ENCODE data around the gene MLLT6.

MLLT6 gene

DNA sequence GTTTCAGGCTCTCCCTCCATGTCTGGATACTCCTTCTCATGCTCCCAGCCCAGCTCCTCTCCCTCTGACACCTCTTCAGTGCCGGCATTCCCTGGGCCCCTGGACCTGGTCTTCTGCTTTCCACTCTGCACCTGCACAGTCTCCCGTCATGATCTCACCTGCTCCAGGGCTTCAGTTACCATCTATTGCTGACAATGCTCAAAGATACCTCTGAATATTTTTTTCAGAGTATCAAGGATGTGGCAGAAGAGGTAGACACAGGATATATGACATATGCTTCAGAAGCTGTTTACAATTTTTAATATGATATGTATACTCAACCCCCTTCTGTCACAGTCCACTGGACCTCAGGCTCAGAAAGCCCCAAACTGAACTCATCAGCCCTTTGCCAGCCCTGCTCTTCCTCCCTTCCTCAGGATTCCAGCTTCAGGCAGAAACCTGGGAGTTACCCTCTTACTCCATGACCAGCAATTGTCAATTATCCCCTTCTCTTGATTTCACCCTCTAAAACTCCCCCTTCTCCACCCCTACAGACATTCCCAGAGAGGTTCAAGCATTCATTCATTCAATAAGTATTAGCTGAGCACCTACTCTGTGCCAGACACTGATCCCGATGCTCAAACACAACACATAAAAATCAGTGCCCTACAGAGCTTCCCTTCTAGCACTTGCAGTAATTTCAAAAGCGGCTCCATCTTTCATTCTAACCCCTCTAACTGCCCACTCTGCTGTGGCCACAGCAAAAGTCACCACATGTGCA is 7.8 kb upstream of the MLLT6 start:
- no peaks in the 10 kb centered on the region for H3K36me3 ChIP-seq (ENCODE audit: insufficient read depth, low read length)
- H3K4me1 ChIP-seq (ENCODE audit: insufficient read depth, low read length) = peaks cover 10% of the 10 kb centered on the region; the same call in 1 of the 2 replicates
- no peak overlapping the region for H3K9ac ChIP-seq (ENCODE audit: low read depth, low read length)
- no peaks in the 10 kb centered on the region for H3K9me3 ChIP-seq (ENCODE audit: control insufficient read depth, insufficient read depth, low read length)

DNA sequence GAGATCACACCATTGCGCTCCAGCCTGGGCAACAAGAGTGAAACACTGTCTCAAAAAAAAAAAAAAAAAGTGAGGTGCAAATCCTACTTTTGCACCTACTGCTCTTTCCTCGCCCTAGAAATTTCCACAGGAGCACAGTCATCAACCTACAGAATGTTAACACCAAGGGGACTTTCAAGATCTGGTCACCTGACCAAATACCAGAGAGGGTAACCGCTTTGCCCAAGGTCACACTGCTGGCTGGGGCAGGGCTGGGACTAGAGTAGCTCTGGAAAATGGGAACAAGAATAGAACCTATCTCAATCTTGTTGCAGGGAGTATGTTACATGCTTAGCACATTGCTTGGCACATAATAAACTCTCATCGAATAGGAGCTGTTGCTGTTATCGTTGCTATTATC is 6.3 kb upstream of the MLLT6 start:
- no peaks in the 10 kb centered on the region for H3K36me3 ChIP-seq (ENCODE audit: insufficient read depth, low read length)
- no peaks in the 10 kb centered on the region for H3K9me3 ChIP-seq (ENCODE audit: control insufficient read depth, insufficient read depth, low read length)
- H3K9ac ChIP-seq (ENCODE audit: low read depth, low read length) = no peak overlapping the region
- peaks cover 10% of the 10 kb centered on the region; the same call in 1 of the 2 replicates for H3K4me1 ChIP-seq (ENCODE audit: insufficient read depth, low read length)

GRCh38 chr17:38701504-38702165 is 3.4 kb upstream of the MLLT6 start:
- Histone ChIP-seq H3K9ac (ENCODE audit: low read depth, low read length) (peak overlapping the region; percentile 49), H3K4me1 (ENCODE audit: insufficient read depth, low read length) (peaks cover 10% of the 10 kb centered on the region; the same call in 1 of the 2 replicates), H3K9me3 (ENCODE audit: control insufficient read depth, insufficient read depth, low read length) (no peaks in the 10 kb centered on the region), H3K36me3 (ENCODE audit: insufficient read depth, low read length) (no peaks in the 10 kb centered on the region)

- Histone ChIP-seq H3K36me3 (ENCODE audit: insufficient read depth, low read length) (no peaks in the 10 kb centered on the region), H3K4me1 (ENCODE audit: insufficient read depth, low read length) (peaks cover 13% of the 10 kb centered on the region; the same call in 1 of the 2 replicates), H3K9ac (ENCODE audit: low read depth, low read length) (peak overlapping the region; percentile 49), H3K9me3 (ENCODE audit: control insufficient read depth, insufficient read depth, low read length) (no peaks in the 10 kb centered on the region)
Observed at GRCh38 chr17:38702166-38702915, 2.7 kb upstream of the MLLT6 start.

DNA sequence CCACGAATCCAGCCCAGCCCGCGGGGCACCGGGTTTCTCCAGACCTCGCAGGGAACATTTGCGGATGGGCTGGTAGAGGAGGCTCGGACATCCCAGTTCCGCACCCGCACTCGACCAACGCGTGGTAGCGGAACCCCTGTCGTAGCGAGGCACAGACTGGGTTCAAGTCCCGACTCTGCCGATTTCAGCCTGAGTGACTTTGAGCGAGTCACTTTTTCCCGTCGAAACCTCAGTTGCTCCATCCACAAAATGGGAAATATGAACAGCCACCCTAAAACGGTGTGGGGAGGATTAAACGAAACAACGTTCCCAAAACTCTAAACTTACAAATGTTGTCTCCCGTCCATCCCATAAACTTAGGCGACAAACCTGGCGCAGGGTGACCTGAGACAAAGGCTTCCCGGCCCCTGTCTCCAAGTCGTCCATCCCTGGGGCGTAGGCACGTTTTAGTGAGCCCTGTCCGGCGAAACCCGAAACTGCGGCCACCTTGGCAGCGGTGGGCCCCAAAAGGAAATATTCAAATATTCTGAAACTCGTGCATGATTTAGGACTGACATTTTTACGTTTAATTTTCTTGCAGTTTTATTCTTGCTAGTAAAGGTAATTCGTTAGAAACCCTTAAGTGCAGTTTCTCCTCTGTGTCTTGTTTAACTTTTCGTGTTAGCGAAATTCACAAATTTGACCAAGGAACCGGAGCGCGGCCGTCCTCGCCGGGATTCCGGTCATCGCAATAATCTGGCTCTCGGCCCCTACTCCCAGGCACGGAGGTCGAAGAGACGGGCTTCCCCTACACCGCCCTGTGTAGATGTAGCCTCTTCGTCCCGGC is 1.9 kb upstream of the MLLT6 start:
- no peaks in the 10 kb centered on the region for H3K36me3 ChIP-seq (ENCODE audit: insufficient read depth, low read length)
- peak overlapping the region; percentile 49 for H3K9ac ChIP-seq (ENCODE audit: low read depth, low read length)
- peaks cover 16% of the 10 kb centered on the region; the same call in 1 of the 2 replicates for H3K4me1 ChIP-seq (ENCODE audit: insufficient read depth, low read length)
- no peaks in the 10 kb centered on the region for H3K9me3 ChIP-seq (ENCODE audit: control insufficient read depth, insufficient read depth, low read length)

DNA sequence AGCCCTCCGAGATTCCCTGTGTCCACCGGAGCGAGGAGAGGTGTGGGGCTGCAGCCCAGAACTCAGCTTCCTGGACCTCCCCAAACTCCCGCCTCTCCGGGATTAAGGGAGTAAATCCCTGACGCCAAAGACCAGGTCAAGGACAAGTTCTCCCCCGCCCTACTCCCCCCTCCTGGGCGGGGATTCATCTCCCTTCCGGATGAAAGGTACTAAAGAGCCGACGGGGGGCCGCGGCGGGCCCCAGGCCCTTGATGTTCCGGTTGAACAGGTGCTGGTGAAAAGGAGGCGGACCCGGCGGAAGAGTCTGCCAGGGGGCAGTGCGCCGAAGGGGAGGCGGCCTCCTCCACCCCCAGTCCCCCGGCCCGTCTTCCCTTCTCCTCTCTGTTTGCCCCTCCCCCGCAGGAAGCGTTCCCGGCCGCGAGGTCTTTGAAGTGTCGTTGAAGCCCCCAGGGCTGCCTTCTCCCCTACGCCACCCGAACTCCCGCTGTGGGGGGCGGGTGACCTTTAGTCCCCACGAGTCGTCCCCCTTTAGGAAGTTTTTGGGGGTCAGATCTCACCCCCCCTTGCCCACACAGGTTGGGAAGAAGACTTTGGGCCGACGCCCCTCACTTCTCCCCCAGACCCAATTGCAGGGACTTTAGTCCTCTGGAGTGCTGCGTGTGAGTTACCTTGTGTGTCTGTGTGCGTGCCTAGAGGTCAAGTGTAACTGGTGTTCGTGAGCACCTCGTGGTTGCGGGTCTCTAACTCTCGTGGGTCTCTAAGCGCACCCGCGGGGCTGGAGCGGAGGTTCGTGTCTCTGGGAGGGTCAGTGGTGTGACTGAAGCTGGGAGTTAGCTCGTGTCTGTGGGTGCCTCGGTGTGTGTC is 1.1 kb upstream of the MLLT6 start:
- Histone ChIP-seq H3K4me1 (ENCODE audit: insufficient read depth, low read length) (peaks cover 13% of the 10 kb centered on the region; the same call in 1 of the 2 replicates), H3K36me3 (ENCODE audit: insufficient read depth, low read length) (no peaks in the 10 kb centered on the region), H3K9me3 (ENCODE audit: control insufficient read depth, insufficient read depth, low read length) (no peaks in the 10 kb centered on the region), H3K9ac (ENCODE audit: low read depth, low read length) (peak overlapping the region; percentile 49)

- Histone ChIP-seq H3K9me3 (ENCODE audit: control insufficient read depth, insufficient read depth, low read length) (no peaks in the 10 kb centered on the region), H3K36me3 (ENCODE audit: insufficient read depth, low read length) (no peaks in the 10 kb centered on the region), H3K9ac (ENCODE audit: low read depth, low read length) (peak overlapping the region; percentile 76; the same call in 1 of the 2 replicates), H3K4me1 (ENCODE audit: insufficient read depth, low read length) (peaks cover 12% of the 10 kb centered on the region; the same call in 1 of the 2 replicates)
Observed at GRCh38 chr17:38705523-38705802, 390 bp downstream of the MLLT6 start.

GRCh38 chr17:38705803-38706504 is 881 bp downstream of the MLLT6 start:
- Histone ChIP-seq H3K9me3 (ENCODE audit: control insufficient read depth, insufficient read depth, low read length) (no peaks in the 10 kb centered on the region), H3K36me3 (ENCODE audit: insufficient read depth, low read length) (no peaks in the 10 kb centered on the region), H3K9ac (ENCODE audit: low read depth, low read length) (peak overlapping the region; percentile 76; the same call in 1 of the 2 replicates), H3K4me1 (ENCODE audit: insufficient read depth, low read length) (peaks cover 12% of the 10 kb centered on the region; the same call in 1 of the 2 replicates)

GRCh38 chr17:38706505-38707216 is 1.6 kb downstream of the MLLT6 start:
- Histone ChIP-seq H3K36me3 (ENCODE audit: insufficient read depth, low read length) (no peaks in the 10 kb centered on the region), H3K9me3 (ENCODE audit: control insufficient read depth, insufficient read depth, low read length) (no peaks in the 10 kb centered on the region), H3K4me1 (ENCODE audit: insufficient read depth, low read length) (peaks cover 7% of the 10 kb centered on the region; the same call in 1 of the 2 replicates), H3K9ac (ENCODE audit: low read depth, low read length) (peak overlapping the region; percentile 76; the same call in 1 of the 2 replicates)

DNA sequence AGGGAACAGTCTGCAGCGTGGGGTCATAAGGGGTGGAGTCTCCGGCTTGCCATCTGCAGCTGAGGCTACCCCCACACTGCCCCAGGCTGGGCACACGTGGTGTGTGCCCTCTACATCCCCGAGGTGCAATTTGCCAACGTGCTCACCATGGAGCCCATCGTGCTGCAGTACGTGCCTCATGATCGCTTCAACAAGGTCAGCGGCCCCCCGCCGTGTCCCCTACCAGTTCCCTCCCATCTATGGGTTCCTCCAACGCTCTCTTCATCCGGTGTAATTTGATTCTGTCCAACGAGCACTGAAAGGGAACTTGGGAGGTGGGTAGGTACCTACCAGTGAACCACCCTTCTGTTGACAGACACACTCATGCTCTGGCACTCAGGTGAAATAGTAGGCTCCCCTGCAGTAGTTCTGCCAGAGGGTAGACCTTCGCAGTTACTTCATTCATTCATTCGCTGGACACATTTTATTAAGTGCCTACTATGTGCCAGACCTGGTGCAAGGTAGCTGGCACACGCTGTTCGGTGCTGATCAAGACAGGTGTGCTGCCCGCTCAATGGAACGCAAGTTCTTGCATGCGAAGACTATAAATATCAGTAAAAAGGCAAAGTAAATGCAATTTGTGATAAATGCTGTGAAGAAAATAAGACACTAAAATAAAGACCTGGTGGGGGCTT is 2.7 kb downstream of the MLLT6 start:
- Histone ChIP-seq H3K4me1 (ENCODE audit: insufficient read depth, low read length) (peaks cover 6% of the 10 kb centered on the region; the same call in 1 of the 2 replicates), H3K9me3 (ENCODE audit: control insufficient read depth, insufficient read depth, low read length) (no peaks in the 10 kb centered on the region), H3K36me3 (ENCODE audit: insufficient read depth, low read length) (no peaks in the 10 kb centered on the region), H3K9ac (ENCODE audit: low read depth, low read length) (no peak overlapping the region)

- H3K4me1 ChIP-seq (ENCODE audit: insufficient read depth, low read length) = peaks cover 6% of the 10 kb centered on the region; the same call in 1 of the 2 replicates
- no peaks in the 10 kb centered on the region for H3K9me3 ChIP-seq (ENCODE audit: control insufficient read depth, insufficient read depth, low read length)
- no peak overlapping the region for H3K9ac ChIP-seq (ENCODE audit: low read depth, low read length)
- no peaks in the 10 kb centered on the region; the same call in 1 of the 2 replicates for H3K36me3 ChIP-seq (ENCODE audit: insufficient read depth, low read length)
Observed at GRCh38 chr17:38709104-38709820, 4.2 kb downstream of the MLLT6 start.
